Loucy (cell line): ENCODE results near the gene SLFN12.
"Not testable (repeated sequence)": the region's sequence is repeated elsewhere in the genome, so short reads cannot be mapped to it uniquely, and the experiment has no call there.

Experiments
- H2AFZ ChIP-seq: fragments of 200-600 bp; sonication (generic); 2 replicates; pipeline ENCODE4 v1.6.0; 2016; ENCODE audit warnings: antibody characterized with exemption, mild to moderate bottlenecking, low read length, moderate library complexity
- H3F3A ChIP-seq: fragments of 200-600 bp; 2 replicates; pipeline ENCODE4 v1.6.0; 2016; ENCODE audit warnings: antibody characterized with exemption, low read depth, mild to moderate bottlenecking
- H3K27me3 ChIP-seq: fragments of 200-600 bp; sonication (generic); 2 replicates; pipeline ENCODE4 v1.6.1; 2014; ENCODE audit warnings: low read length, mild to moderate bottlenecking; ENCODE audit not compliant: insufficient read depth, poor library complexity, severe bottlenecking
- H3K36me3 ChIP-seq: fragments of 200-600 bp; sonication (generic); 2 replicates; pipeline ENCODE4 v1.6.1; 2016; ENCODE audit warnings: low read length; ENCODE audit not compliant: insufficient read depth
- H3K4me1 ChIP-seq: fragments of 200-600 bp; sonication (generic); 2 replicates; pipeline ENCODE4 v1.5.1; 2014; ENCODE audit warnings: low read length, mild to moderate bottlenecking; ENCODE audit not compliant: insufficient read depth, poor library complexity, severe bottlenecking
- H3K4me2 ChIP-seq: fragments of 200-600 bp; sonication (generic); 2 replicates; pipeline ENCODE4 v1.6.0; 2014; ENCODE audit warnings: antibody characterized with exemption, low read length, low read depth, mild to moderate bottlenecking; ENCODE audit not compliant: poor library complexity, severe bottlenecking
- H3K4me3 ChIP-seq: fragments of 200-600 bp; sonication (generic); 2 replicates; pipeline ENCODE4 v1.5.1; 2014; ENCODE audit warnings: low read length, mild to moderate bottlenecking, mixed read lengths; ENCODE audit not compliant: poor library complexity, severe bottlenecking
- H3K79me2 ChIP-seq: fragments of 200-600 bp; sonication (generic); 2 replicates; pipeline ENCODE4 v1.6.1; 2014; ENCODE audit warnings: low read length; ENCODE audit not compliant: insufficient read depth
- H3K9ac ChIP-seq: fragments of 200-600 bp; sonication (generic); 2 replicates; pipeline ENCODE4 v1.6.0; 2014; ENCODE audit warnings: mild to moderate bottlenecking, low read depth, low read length, moderate library complexity; ENCODE audit not compliant: poor library complexity, severe bottlenecking
- H3K9me2 ChIP-seq: fragments of 200-600 bp; sonication (generic); replicated peaks from 2 replicates; pipeline ENCODE4 v1.6.1; 2016; ENCODE audit warnings: low read depth, low read length, mixed read lengths
- H3K9me3 ChIP-seq: fragments of 200-600 bp; sonication (generic); 2 replicates; pipeline ENCODE4 v1.6.1; 2014; ENCODE audit warnings: mild to moderate bottlenecking, antibody characterized with exemption, low read length, low read depth; ENCODE audit not compliant: insufficient read depth
- H4K20me1 ChIP-seq: fragments of 200-600 bp; sonication (generic); 2 replicates; pipeline ENCODE4 v1.6.0; 2014; ENCODE audit warnings: antibody characterized with exemption, low read length, mild to moderate bottlenecking; ENCODE audit not compliant: insufficient read depth, poor library complexity, severe bottlenecking
- CTCF ChIP-seq: fragments of 200-600 bp; sonication (generic); conservative IDR thresholded peaks from 2 replicates; pipeline ENCODE4 v1.5.1; 2014; ENCODE audit warnings: mild to moderate bottlenecking, antibody characterized with exemption, low read length
- EZH2phosphoT487 ChIP-seq: fragments of 200-600 bp; IDR thresholded peaks from 2 replicates; pipeline ENCODE4 v1.6.1; 2018; ENCODE audit warnings: antibody characterized with exemption, mild to moderate bottlenecking, moderate library complexity, borderline replicate concordance

Gene SLFN12

GRCh38 chr17:35414247-35414646 lies 18.1 kb downstream of the SLFN12 start:
- Histone ChIP-seq H4K20me1 (no peaks in the 10 kb centered on the region), H3F3A (no peaks in the 10 kb centered on the region), H3K4me3 (no peak overlapping the region), H2AFZ (no peak overlapping the region), H3K4me2 (no peak overlapping the region), H3K36me3 (no peaks in the 10 kb centered on the region; the same call in 1 of the 2 replicates), H3K9ac (no peak overlapping the region), H3K4me1 (no peaks in the 10 kb centered on the region), H3K9me3 (no peaks in the 10 kb centered on the region; the same call in 1 of the 2 replicates), H3K27me3 (no peaks in the 10 kb centered on the region), H3K9me2 (no peaks in the 10 kb centered on the region), H3K79me2 (no peaks in the 10 kb centered on the region)
- TF ChIP-seq CTCF (no peak), EZH2phosphoT487 (no peak)

GRCh38 chr17:35407531-35407930 lies 24.8 kb downstream of the SLFN12 start:
- TF ChIP-seq CTCF (no peak), EZH2phosphoT487 (no peak)
- H3K4me1 ChIP-seq: no peaks in the 10 kb centered on the region
- H2AFZ ChIP-seq: no peak overlapping the region
- no peaks in the 10 kb centered on the region for H3K36me3 ChIP-seq
- no peaks in the 10 kb centered on the region for H3K79me2 ChIP-seq
- no peaks in the 10 kb centered on the region for H3K9me3 ChIP-seq
- H3K9me2 ChIP-seq: no peaks in the 10 kb centered on the region
- no peaks in the 10 kb centered on the region for H4K20me1 ChIP-seq
- no peak overlapping the region for H3K4me3 ChIP-seq
- no peaks in the 10 kb centered on the region for H3K27me3 ChIP-seq
- H3K9ac ChIP-seq: no peak overlapping the region
- no peak overlapping the region for H3K4me2 ChIP-seq
- no peaks in the 10 kb centered on the region for H3F3A ChIP-seq

- no peak overlapping the region for H3K4me3 ChIP-seq
- H3K4me2 ChIP-seq: no peak overlapping the region
- no peak for TF ChIP-seq EZH2phosphoT487
- no peaks in the 10 kb centered on the region for H4K20me1 ChIP-seq
- H3K36me3 ChIP-seq: no peaks in the 10 kb centered on the region
- no peaks in the 10 kb centered on the region for H3K9me3 ChIP-seq
- no peaks in the 10 kb centered on the region for H3K9me2 ChIP-seq
- H3F3A ChIP-seq: no peaks in the 10 kb centered on the region
- no peak overlapping the region for H2AFZ ChIP-seq
- H3K9ac ChIP-seq: no peak overlapping the region
- no peaks in the 10 kb centered on the region for H3K27me3 ChIP-seq
- no peaks in the 10 kb centered on the region for H3K79me2 ChIP-seq
- no peaks in the 10 kb centered on the region for H3K4me1 ChIP-seq
Observed at GRCh38 chr17:35406568-35406967, 25.7 kb downstream of the SLFN12 start.

GRCh38 chr17:35404360-35404759 lies 27.9 kb downstream of the SLFN12 start:
- Histone ChIP-seq H3K4me2 (no peak overlapping the region), H3K9me2 (no peaks in the 10 kb centered on the region), H3K27me3 (no peaks in the 10 kb centered on the region), H3F3A (no peaks in the 10 kb centered on the region), H2AFZ (no peak overlapping the region), H3K4me3 (no peak overlapping the region), H3K79me2 (no peaks in the 10 kb centered on the region), H3K4me1 (no peaks in the 10 kb centered on the region), H3K9ac (no peak overlapping the region), H3K36me3 (no peaks in the 10 kb centered on the region), H3K9me3 (no peaks in the 10 kb centered on the region), H4K20me1 (no peaks in the 10 kb centered on the region)
- TF ChIP-seq EZH2phosphoT487: no peak
- TF ChIP-seq CTCF: no peak

- H2AFZ ChIP-seq, H4K20me1 ChIP-seq, H3F3A ChIP-seq, H3K27me3 ChIP-seq, H3K9me2 ChIP-seq, H3K4me1 ChIP-seq, H3K9me3 ChIP-seq, H3K36me3 ChIP-seq, H3K79me2 ChIP-seq, H3K4me2 ChIP-seq, H3K9ac ChIP-seq, H3K4me3 ChIP-seq: not testable (repeated sequence)
Observed at GRCh38 chr17:35393783-35394182, 38.5 kb downstream of the SLFN12 start.
